Type B pancreatic cell (in vitro differentiated cells): ENCODE data around the gene ASRGL1. TPM values are rescaled to one million over a fixed set of nuclear protein-coding genes. Genes with fewer than 3 reads are reported as not detected.
"Not testable (repeated sequence)": the region's sequence is repeated elsewhere in the genome, so short reads cannot be mapped to it uniquely, and the experiment has no call there.

Experiments used
- DNase-seq: peaks from one replicate; pipeline ENCODE4 v3.0.0; 2021; ENCODE audit warnings: mixed read lengths; ENCODE audit not compliant: unreplicated experiment; ENCODE audit errors: extremely low spot score
- H3K27ac Mint-ChIP-seq: 2 replicates; pipeline ENCODE4 v1.8.0; 2021; ENCODE audit warnings: mild to moderate bottlenecking, mixed read lengths
- H3K27me3 Mint-ChIP-seq: 2 replicates; pipeline ENCODE4 v1.8.0; 2021; ENCODE audit warnings: mixed read lengths
- H3K36me3 Mint-ChIP-seq: 2 replicates; pipeline ENCODE4 v1.8.0; 2021; ENCODE audit warnings: mixed read lengths
- H3K4me1 Mint-ChIP-seq: one replicate; pipeline ENCODE4 v1.8.0; 2021; ENCODE audit warnings: mixed read lengths; ENCODE audit not compliant: unreplicated experiment
- H3K4me3 Mint-ChIP-seq: 2 replicates; pipeline ENCODE4 v1.8.0; 2021; ENCODE audit warnings: mild to moderate bottlenecking, mixed read lengths
- H3K9me3 Mint-ChIP-seq: 2 replicates; pipeline ENCODE4 v1.8.0; 2021; ENCODE audit warnings: mixed read lengths
- CTCF ChIP-seq: fragments of 200-600 bp; sonication (generic); conservative IDR thresholded peaks from 2 replicates; pipeline ENCODE4 v1.5.0; 2021; ENCODE audit warnings: antibody characterized with exemption, mild to moderate bottlenecking
- total RNA-seq: library from RNA; stranded (reverse); gene quantifications from 2 replicates; pipeline ENCODE4 v1.2.1, GENCODE V29; 2021; ENCODE audit warnings: low replicate concordance

The ASRGL1 gene
- total RNA-seq, 1 donor from 2014 or later = 48.0 TPM

- TF ChIP-seq CTCF = no peak
- no peaks in the 10 kb centered on the region for H3K4me1 Mint-ChIP-seq
- no peak overlapping the region for H3K27ac Mint-ChIP-seq
- DNase-seq = no peak
- H3K9me3 Mint-ChIP-seq = no peaks in the 10 kb centered on the region
- H3K36me3 Mint-ChIP-seq = no peaks in the 10 kb centered on the region
- H3K4me3 Mint-ChIP-seq = no peak overlapping the region
- no peaks in the 10 kb centered on the region for H3K27me3 Mint-ChIP-seq
These were observed 22.2 kb downstream of the ASRGL1 start for GRCh38 chr11:62359475-62359874.

GRCh38 chr11:62360685-62361084 lies 23.4 kb downstream of the ASRGL1 start:
- no peaks in the 10 kb centered on the region for H3K9me3 Mint-ChIP-seq
- no peak overlapping the region for H3K4me3 Mint-ChIP-seq

GRCh38 chr11:62368861-62369477 lies 31.7 kb downstream of the ASRGL1 start:
- H3K27me3 Mint-ChIP-seq, H3K4me3 Mint-ChIP-seq, H3K27ac Mint-ChIP-seq, H3K36me3 Mint-ChIP-seq, H3K9me3 Mint-ChIP-seq, DNase-seq, H3K4me1 Mint-ChIP-seq: not testable (repeated sequence)

More at GRCh38 chr11:62360685-62361084, 23.4 kb downstream of the ASRGL1 start:
- H3K27me3 Mint-ChIP-seq = no peaks in the 10 kb centered on the region
- H3K36me3 Mint-ChIP-seq = no peaks in the 10 kb centered on the region
- no peak for DNase-seq
- H3K27ac Mint-ChIP-seq = no peak overlapping the region
- no peaks in the 10 kb centered on the region for H3K4me1 Mint-ChIP-seq
- no peak for TF ChIP-seq CTCF

GRCh38 chr11:62370743-62371440 lies 33.6 kb downstream of the ASRGL1 start:
- no peak for DNase-seq
- Mint-ChIP-seq H3K27ac (no peak overlapping the region), H3K4me1 (no peaks in the 10 kb centered on the region), H3K27me3 (peaks cover 3% of the 10 kb centered on the region), H3K4me3 (no peak overlapping the region), H3K36me3 (no peaks in the 10 kb centered on the region), H3K9me3 (no peaks in the 10 kb centered on the region)
- no peak for TF ChIP-seq CTCF

- Mint-ChIP-seq H3K9me3 (no peaks in the 10 kb centered on the region), H3K4me1 (no peaks in the 10 kb centered on the region), H3K27me3 (peaks cover 3% of the 10 kb centered on the region), H3K27ac (no peak overlapping the region), H3K4me3 (no peak overlapping the region), H3K36me3 (no peaks in the 10 kb centered on the region)
- DNase-seq = no peak
- no peak for TF ChIP-seq CTCF
These were observed 35.6 kb downstream of the ASRGL1 start for GRCh38 chr11:62372871-62373270.

GRCh38 chr11:62373464-62374119 lies 36.3 kb downstream of the ASRGL1 start:
- H3K9me3 Mint-ChIP-seq = no peaks in the 10 kb centered on the region
- DNase-seq = no peak
- H3K27me3 Mint-ChIP-seq = peaks cover 6% of the 10 kb centered on the region
- no peaks in the 10 kb centered on the region for H3K36me3 Mint-ChIP-seq
- no peak overlapping the region for H3K4me3 Mint-ChIP-seq
- no peak overlapping the region for H3K27ac Mint-ChIP-seq
- no peak for TF ChIP-seq CTCF
- peaks cover 4% of the 10 kb centered on the region for H3K4me1 Mint-ChIP-seq
